NCI-H146 (cell line): ENCODE results near the gene SPIN3.
A peak's percentile ranks its signal among the peaks of the same experiment; 100 is the strongest.
"Not testable (repeated sequence)": the region's sequence is repeated elsewhere in the genome, so short reads cannot be mapped to it uniquely, and the experiment has no call there.

Experiments used
- DNase-seq: peaks from one replicate; lab custom pipeline; 2025; lab: John Stamatoyannopoulos, UW

SPIN3 gene

GRCh38 chrX:56995271-56995994, at the start of gene SPIN3:
TSS of gene SPIN3 (minus strand) at chrX:56995541. CDS start at chrX:56994947, 594 bp downstream.
- DNase-seq, result peak; percentile 96

- DNase-seq, result no peak
These were observed 48.9 kb upstream of the SPIN3 start for GRCh38 chrX:57044245-57044644.

GRCh38 chrX:57037265-57037664, 41.9 kb upstream of the SPIN3 start:
- DNase-seq, result not testable (repeated sequence)

- DNase-seq, result peak; percentile 10
These were observed 718 bp downstream of the SPIN3 start for GRCh38 chrX:56994375-56995270.

- DNase-seq, result no peak
These were observed 7.6 kb downstream of the SPIN3 start for GRCh38 chrX:56987741-56988140.

- no peak for DNase-seq
These were observed 9.2 kb downstream of the SPIN3 start for GRCh38 chrX:56986138-56986537.

- peak; percentile 41 for DNase-seq
These were observed 17.2 kb downstream of the SPIN3 start for GRCh38 chrX:56978172-56978571.

- no peak for DNase-seq
These were observed 19.7 kb downstream of the SPIN3 start for GRCh38 chrX:56975611-56976010.

- DNase-seq, result no peak
These were observed 20.9 kb downstream of the SPIN3 start for GRCh38 chrX:56974408-56974807.

GRCh38 chrX:56969559-56969958, 25.8 kb downstream of the SPIN3 start:
- no peak for DNase-seq

GRCh38 chrX:56968980-56969379, 26.4 kb downstream of the SPIN3 start:
- DNase-seq, result no peak

- DNase-seq, result no peak
These were observed 32.0 kb downstream of the SPIN3 start for GRCh38 chrX:56963377-56963776.

- DNase-seq, result no peak
These were observed 47.6 kb downstream of the SPIN3 start for GRCh38 chrX:56947699-56948098.

GRCh38 chrX:56946201-56946600, 49.1 kb downstream of the SPIN3 start:
- not testable (repeated sequence) for DNase-seq

- DNase-seq, result not testable (repeated sequence)
These were observed 50.1 kb downstream of the SPIN3 start for GRCh38 chrX:56945226-56945625.

GRCh38 chrX:56943264-56943663, 52.1 kb downstream of the SPIN3 start:
- no peak for DNase-seq
